GM19099 (cell line): ENCODE results near the gene ARHGAP8.

Source experiments
- POLR2A ChIP-seq: IDR thresholded peaks from 3 replicates; pipeline ENCODE4 v1.6.1; 2011; ENCODE audit warnings: low read depth; ENCODE audit not compliant: insufficient read length; ENCODE audit errors: extremely low read depth

The ARHGAP8 gene

GRCh38 chr22:44718418-44718817, 34.0 kb upstream of the ARHGAP8 start:
- no peak for TF ChIP-seq POLR2A

GRCh38 chr22:44719586-44720368, 32.6 kb upstream of the ARHGAP8 start:
- no peak for TF ChIP-seq POLR2A

- no peak for TF ChIP-seq POLR2A
Observed at GRCh38 chr22:44721213-44721612, 31.2 kb upstream of the ARHGAP8 start.

- TF ChIP-seq POLR2A: no peak
Observed at GRCh38 chr22:44722611-44723010, 29.8 kb upstream of the ARHGAP8 start.

GRCh38 chr22:44723801-44724200, 28.6 kb upstream of the ARHGAP8 start:
- no peak for TF ChIP-seq POLR2A

DNA sequence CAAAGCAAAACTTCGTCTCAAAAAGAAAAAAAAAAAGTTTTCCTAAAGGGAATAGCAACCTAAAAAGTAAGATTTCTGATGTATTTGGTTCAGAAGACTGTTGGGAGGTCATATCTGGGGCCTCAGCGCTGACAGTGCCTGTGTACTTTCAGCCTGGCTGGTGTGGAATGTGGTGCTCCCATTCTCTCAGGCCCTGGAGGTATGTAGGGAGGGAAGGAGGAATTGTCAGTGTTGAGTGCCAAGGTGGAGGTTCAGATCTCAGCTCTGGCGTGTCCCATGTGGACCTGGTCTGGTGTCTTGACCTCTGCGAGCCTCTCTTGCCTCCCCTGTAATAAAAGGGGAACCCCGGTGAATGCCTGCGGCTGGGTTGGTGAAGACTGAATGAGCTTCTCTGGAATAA, 28.0 kb upstream of the ARHGAP8 start:
- no peak for TF ChIP-seq POLR2A

- TF ChIP-seq POLR2A: no peak
Observed at GRCh38 chr22:44724859-44725258, 27.5 kb upstream of the ARHGAP8 start.

DNA sequence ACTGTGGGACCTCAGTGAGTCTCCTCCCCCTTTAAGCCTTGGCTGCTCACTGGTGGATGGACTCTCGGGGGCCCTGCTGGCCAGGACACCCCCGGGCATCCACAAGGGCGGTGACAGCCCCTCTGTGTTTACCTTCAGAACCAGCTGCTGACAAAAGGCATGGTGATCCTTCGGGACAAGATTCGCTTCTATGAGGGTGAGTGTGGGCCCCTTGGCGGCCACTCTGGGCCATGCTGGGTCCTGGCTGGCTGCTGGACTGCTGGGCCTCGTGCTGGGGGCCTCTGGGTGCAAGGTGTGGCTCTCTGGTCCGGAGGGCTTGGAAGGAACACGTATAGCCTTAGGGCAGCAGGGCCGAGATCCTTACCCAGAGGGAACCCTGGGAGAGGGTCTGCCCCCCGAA, 25.9 kb upstream of the ARHGAP8 start:
- no peak for TF ChIP-seq POLR2A

- no peak for TF ChIP-seq POLR2A
Observed at GRCh38 chr22:44727148-44727547, 25.2 kb upstream of the ARHGAP8 start.

DNA sequence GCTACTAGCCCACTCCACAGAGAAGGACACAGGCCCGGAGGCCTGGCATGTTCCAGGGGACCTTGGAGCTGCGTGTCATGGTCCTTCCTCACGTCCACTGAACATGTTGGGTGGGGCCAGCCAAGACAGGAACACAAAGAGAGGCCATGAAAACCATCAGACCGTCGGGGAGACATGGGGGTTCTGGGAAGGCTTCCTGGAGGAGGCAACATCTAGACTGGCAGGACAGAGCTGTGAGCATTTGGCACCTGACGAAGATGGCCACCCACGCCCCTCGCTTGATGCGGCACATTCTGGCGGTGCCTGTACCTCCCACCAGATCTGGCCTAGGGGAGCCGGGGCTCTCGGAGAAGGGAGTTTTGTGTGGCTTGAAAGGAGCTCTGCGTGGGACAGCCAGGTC, 24.7 kb upstream of the ARHGAP8 start:
- no peak for TF ChIP-seq POLR2A

DNA sequence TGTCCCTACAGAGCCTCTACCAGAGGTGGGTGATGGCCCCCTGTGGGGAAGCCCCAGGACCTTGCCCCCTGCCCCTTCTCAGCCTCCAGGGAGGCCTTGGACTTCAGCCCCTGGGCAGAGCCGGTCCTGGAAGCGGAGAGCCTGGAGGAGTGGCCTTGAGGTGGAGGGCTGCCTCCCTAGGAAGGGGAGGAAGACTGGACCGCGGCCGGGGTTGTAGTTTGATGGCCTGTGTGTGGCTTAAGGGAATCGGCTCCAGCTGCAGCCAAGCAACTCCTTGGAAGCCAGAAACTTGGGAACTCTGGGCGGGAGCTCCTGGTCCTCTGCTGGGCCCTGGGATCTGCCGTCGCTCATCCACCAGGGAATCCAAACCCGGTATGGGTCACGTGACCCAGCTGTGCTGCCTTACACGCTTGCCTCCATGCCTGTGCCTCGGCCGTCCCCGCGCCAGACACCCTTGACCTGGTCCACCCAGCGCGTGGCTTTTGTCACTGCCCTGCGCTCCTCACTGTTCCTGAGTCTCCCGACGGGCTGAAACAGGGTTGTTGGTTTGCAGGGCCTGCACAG, 23.5 kb upstream of the ARHGAP8 start:
- no peak for TF ChIP-seq POLR2A

DNA sequence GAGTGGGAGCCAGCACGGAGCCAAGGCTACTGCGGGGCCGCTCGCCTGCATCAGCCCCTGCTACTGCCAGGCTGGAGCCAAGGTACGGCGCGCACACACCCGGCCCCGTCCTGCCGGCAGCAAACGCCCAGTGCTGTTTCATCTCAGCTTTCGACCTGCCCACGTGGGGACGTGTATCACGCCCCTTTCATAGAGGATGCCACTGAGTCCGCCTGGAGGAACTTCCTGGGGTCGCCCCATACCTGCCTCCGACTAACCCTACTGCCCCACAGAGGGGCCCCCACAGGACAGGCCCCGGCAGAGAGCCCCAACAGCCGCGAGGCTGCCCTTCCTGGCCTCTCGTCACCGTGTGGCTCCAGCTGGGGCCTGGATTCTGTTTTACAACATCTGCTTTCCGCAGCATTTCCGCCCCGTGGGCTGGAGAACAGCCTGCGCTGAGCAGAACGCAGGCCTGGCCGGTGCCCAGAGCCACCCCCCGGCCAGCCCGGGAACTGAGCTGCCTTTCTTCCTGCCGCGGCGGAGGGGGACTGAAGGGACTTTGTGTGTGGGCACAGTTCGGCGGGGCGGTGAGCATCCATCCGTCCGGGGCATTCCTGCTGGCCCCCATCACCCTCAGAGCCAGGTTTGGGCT, 22.9 kb upstream of the ARHGAP8 start:
- TF ChIP-seq POLR2A: no peak

- no peak for TF ChIP-seq POLR2A
Observed at GRCh38 chr22:44730022-44730393, 22.4 kb upstream of the ARHGAP8 start.

DNA sequence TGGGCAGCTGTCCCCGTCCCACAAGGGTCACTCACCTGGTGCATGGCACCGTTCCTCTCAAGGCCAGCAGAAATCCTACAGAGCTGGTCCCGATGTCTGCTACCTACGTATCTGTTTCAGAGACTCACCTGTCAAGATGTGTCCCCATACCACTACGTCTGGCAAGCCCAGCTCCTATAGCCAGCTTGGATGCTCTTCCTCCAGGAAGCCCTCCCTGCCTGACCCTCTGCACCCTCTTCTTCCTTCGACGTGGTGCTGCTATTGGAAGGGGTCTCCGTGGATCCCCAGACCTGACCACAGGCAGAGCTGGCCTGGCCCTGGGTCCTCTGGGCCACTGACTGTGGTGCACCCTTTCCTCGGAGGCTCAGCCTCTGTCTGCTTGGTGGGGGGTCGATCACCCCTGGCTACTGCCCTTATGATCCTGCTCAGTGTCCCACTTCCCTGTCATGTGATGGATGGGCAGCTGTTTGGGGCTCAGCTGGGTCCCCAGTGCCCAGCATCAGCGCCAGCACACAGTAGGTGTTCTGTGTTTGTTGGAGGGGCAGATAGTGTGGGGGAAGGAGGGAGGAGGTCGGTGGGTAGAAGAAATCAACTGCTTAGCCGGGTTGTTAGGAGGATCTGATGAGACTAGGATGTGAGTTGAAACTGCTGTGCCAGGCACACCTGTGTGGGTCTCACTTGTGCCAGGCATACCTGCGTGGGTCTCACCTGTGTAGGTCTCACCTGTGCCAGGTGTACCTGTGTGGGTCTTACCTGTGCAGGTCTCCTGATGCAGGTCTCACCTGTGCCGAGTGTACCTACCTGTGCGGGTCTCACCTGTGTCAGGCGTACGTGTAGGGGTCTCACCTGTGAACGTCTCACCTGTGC, 21.7 kb upstream of the ARHGAP8 start:
- no peak for TF ChIP-seq POLR2A

- TF ChIP-seq POLR2A: no peak
Observed at GRCh38 chr22:44731357-44731970, 20.9 kb upstream of the ARHGAP8 start.
